PC-9 (cell line): ENCODE data around the gene ZIC5.

Experiments
- EZH2 ChIP-seq: fragments of 200-600 bp; sonication (generic); IDR thresholded peaks from 2 replicates; pipeline ENCODE4 v1.8.0; 2017; ENCODE audit warnings: antibody characterized with exemption, low read depth
- TF ChIP-seq, protein P1 (sequence below): fragments of 200-600 bp; sonication (generic); conservative IDR thresholded peaks from 2 replicates; pipeline ENCODE4 v1.6.1; 2017; ENCODE audit warnings: mixed run types, antibody characterized with exemption, mild to moderate bottlenecking, moderate library complexity

DNA sequence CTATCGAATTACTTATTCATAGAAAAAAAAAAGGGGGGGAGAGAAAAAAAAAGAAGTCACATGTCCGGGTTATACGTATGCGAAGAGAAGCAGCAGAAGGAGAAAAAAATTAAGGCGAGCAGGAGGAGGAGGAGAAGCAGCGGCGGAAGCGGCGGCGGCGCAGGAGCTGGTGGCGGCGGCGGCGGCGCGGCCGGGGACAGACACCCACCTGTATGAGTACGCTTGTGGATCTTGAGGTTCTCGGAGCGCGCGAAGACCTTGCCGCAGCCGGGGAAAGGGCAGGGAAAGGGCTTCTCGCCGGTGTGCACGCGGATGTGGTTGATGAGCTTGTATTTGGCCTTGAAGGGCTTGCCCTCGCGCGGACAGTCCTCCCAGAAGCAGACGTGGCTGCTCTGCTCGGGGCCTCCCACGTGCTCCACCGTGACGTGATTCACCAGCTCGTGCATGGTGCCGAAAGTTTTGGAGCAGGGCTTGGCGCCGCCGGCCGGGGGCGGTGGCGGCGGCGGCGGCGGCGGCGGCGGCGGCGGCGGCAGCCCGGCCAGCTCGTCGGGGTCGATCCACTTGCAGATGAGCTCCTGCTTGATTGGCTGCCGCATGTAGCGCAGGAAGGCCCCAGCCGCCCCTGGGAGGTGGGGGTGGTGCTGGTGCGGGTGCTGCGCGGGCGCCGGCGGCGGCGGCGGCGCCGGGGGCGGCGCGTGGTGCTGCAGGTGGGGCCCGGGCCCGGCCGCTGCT is 1.5 kb downstream of the ZIC5 start:
- TF ChIP-seq EZH2 = no peak
- TF ChIP-seq, protein P1, sequence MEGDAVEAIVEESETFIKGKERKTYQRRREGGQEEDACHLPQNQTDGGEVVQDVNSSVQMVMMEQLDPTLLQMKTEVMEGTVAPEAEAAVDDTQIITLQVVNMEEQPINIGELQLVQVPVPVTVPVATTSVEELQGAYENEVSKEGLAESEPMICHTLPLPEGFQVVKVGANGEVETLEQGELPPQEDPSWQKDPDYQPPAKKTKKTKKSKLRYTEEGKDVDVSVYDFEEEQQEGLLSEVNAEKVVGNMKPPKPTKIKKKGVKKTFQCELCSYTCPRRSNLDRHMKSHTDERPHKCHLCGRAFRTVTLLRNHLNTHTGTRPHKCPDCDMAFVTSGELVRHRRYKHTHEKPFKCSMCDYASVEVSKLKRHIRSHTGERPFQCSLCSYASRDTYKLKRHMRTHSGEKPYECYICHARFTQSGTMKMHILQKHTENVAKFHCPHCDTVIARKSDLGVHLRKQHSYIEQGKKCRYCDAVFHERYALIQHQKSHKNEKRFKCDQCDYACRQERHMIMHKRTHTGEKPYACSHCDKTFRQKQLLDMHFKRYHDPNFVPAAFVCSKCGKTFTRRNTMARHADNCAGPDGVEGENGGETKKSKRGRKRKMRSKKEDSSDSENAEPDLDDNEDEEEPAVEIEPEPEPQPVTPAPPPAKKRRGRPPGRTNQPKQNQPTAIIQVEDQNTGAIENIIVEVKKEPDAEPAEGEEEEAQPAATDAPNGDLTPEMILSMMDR = no peak
